ENCODE measurements around the gene ITSN1. TPM values are rescaled to one million over a fixed set of nuclear protein-coding genes. Genes with fewer than 3 reads are reported as not detected.

ITSN1 gene
- total RNA-seq, 1 donor from 2014 or later, result 116 TPM

- no peak for DNase-seq (ENCODE audit: low spot score, unreplicated experiment)
- Mint-ChIP-seq H3K36me3 (ENCODE audit: insufficient read depth) (peaks cover 24% of the 10 kb centered on the region), H3K27ac (no peak overlapping the region), H3K27me3 (no peaks in the 10 kb centered on the region), H3K4me1 (ENCODE audit: low read depth) (peaks cover 4% of the 10 kb centered on the region), H3K9me3 (ENCODE audit: low read depth) (peaks cover 15% of the 10 kb centered on the region), H3K4me3 (ENCODE audit: low read depth) (no peak overlapping the region)
- TF ChIP-seq, protein P1, sequence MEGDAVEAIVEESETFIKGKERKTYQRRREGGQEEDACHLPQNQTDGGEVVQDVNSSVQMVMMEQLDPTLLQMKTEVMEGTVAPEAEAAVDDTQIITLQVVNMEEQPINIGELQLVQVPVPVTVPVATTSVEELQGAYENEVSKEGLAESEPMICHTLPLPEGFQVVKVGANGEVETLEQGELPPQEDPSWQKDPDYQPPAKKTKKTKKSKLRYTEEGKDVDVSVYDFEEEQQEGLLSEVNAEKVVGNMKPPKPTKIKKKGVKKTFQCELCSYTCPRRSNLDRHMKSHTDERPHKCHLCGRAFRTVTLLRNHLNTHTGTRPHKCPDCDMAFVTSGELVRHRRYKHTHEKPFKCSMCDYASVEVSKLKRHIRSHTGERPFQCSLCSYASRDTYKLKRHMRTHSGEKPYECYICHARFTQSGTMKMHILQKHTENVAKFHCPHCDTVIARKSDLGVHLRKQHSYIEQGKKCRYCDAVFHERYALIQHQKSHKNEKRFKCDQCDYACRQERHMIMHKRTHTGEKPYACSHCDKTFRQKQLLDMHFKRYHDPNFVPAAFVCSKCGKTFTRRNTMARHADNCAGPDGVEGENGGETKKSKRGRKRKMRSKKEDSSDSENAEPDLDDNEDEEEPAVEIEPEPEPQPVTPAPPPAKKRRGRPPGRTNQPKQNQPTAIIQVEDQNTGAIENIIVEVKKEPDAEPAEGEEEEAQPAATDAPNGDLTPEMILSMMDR (IDR thresholded peaks at IDR 0.05; ENCODE audit: unreplicated experiment), result no peak
Measured at GRCh38 chr21:33751120-33751519, 108.8 kb downstream of the ITSN1 start.

- TF ChIP-seq, protein P1 (IDR thresholded peaks at IDR 0.05; ENCODE audit: unreplicated experiment), result no peak
- Mint-ChIP-seq H3K4me1 (ENCODE audit: low read depth) (peaks cover 4% of the 10 kb centered on the region), H3K9me3 (ENCODE audit: low read depth) (peaks cover 10% of the 10 kb centered on the region), H3K36me3 (ENCODE audit: insufficient read depth) (peaks cover 22% of the 10 kb centered on the region), H3K27me3 (no peaks in the 10 kb centered on the region), H3K4me3 (ENCODE audit: low read depth) (no peak overlapping the region), H3K27ac (no peak overlapping the region)
- DNase-seq (ENCODE audit: low spot score, unreplicated experiment), result no peak
Measured at GRCh38 chr21:33751533-33751932, 109.2 kb downstream of the ITSN1 start.

GRCh38 chr21:33752260-33752659 lies 110.0 kb downstream of the ITSN1 start:
- TF ChIP-seq, protein P1 (IDR thresholded peaks at IDR 0.05; ENCODE audit: unreplicated experiment), result no peak
- Mint-ChIP-seq H3K36me3 (ENCODE audit: insufficient read depth) (peaks cover 15% of the 10 kb centered on the region), H3K27ac (no peak overlapping the region), H3K27me3 (no peaks in the 10 kb centered on the region), H3K9me3 (ENCODE audit: low read depth) (peaks cover 4% of the 10 kb centered on the region), H3K4me3 (ENCODE audit: low read depth) (no peak overlapping the region), H3K4me1 (ENCODE audit: low read depth) (peaks cover 4% of the 10 kb centered on the region)
- DNase-seq (ENCODE audit: low spot score, unreplicated experiment), result no peak

GRCh38 chr21:33753886-33754285 lies 111.6 kb downstream of the ITSN1 start:
- Mint-ChIP-seq H3K4me3 (ENCODE audit: low read depth) (no peak overlapping the region), H3K36me3 (ENCODE audit: insufficient read depth) (peaks cover 12% of the 10 kb centered on the region), H3K9me3 (ENCODE audit: low read depth) (no peaks in the 10 kb centered on the region), H3K27ac (no peak overlapping the region), H3K27me3 (no peaks in the 10 kb centered on the region), H3K4me1 (ENCODE audit: low read depth) (peaks cover 4% of the 10 kb centered on the region)
- no peak for DNase-seq (ENCODE audit: low spot score, unreplicated experiment)
- TF ChIP-seq, protein P1 (IDR thresholded peaks at IDR 0.05; ENCODE audit: unreplicated experiment), result no peak

GRCh38 chr21:33754481-33754880 lies 112.2 kb downstream of the ITSN1 start:
- H3K9me3 Mint-ChIP-seq (ENCODE audit: low read depth), result no peaks in the 10 kb centered on the region
- H3K4me1 Mint-ChIP-seq (ENCODE audit: low read depth), result peaks cover 4% of the 10 kb centered on the region
- H3K36me3 Mint-ChIP-seq (ENCODE audit: insufficient read depth), result peaks cover 12% of the 10 kb centered on the region
- no peaks in the 10 kb centered on the region for H3K27me3 Mint-ChIP-seq
- H3K27ac Mint-ChIP-seq, result no peak overlapping the region
- H3K4me3 Mint-ChIP-seq (ENCODE audit: low read depth), result no peak overlapping the region
- no peak for DNase-seq (ENCODE audit: low spot score, unreplicated experiment)
- TF ChIP-seq, protein P1 (IDR thresholded peaks at IDR 0.05; ENCODE audit: unreplicated experiment), result no peak
